HG02885 (cell line): ENCODE measurements around the gene SFXN4.
"Not testable (repeated sequence)": the region's sequence is repeated elsewhere in the genome, so short reads cannot be mapped to it uniquely, and the experiment has no call there.

Experiments used
- ATAC-seq: cut with Tn5 transposase; IDR thresholded peaks from one replicate; pipeline ENCODE4 v1.9.1; 2021; ENCODE audit warnings: mild to moderate bottlenecking; ENCODE audit not compliant: unreplicated experiment, poor library complexity

Gene SFXN4

GRCh38 chr10:119190954-119191785, 25.7 kb upstream of the SFXN4 start:
- ATAC-seq: no peak

GRCh38 chr10:119190353-119190752, 24.8 kb upstream of the SFXN4 start:
- no peak for ATAC-seq

GRCh38 chr10:119189811-119190282, 24.3 kb upstream of the SFXN4 start:
- ATAC-seq: no peak

GRCh38 chr10:119183664-119184412, 18.3 kb upstream of the SFXN4 start:
- ATAC-seq: no peak

- ATAC-seq: not testable (repeated sequence)
Measured at GRCh38 chr10:119180850-119181400, 15.4 kb upstream of the SFXN4 start.

GRCh38 chr10:119178372-119179119, 13.0 kb upstream of the SFXN4 start, which contains the start of gene PRDX3:
PRDX3 (minus strand) TSS chr10:119178812; CDS start chr10:119178790, 22 bp downstream.
- ATAC-seq: peak; percentile 94

GRCh38 chr10:119177708-119178371, 12.3 kb upstream of the SFXN4 start:
- peak; percentile 26 for ATAC-seq

- ATAC-seq: no peak
Measured at GRCh38 chr10:119176166-119176565, 10.7 kb upstream of the SFXN4 start.

- ATAC-seq: no peak
Measured at GRCh38 chr10:119174109-119174508, 8.6 kb upstream of the SFXN4 start.

GRCh38 chr10:119167041-119167440, 1.5 kb upstream of the SFXN4 start:
- ATAC-seq: no peak

GRCh38 chr10:119166564-119166963, 1.1 kb upstream of the SFXN4 start:
- no peak for ATAC-seq

- no peak for ATAC-seq
Measured at GRCh38 chr10:119166118-119166500, 595 bp upstream of the SFXN4 start.

GRCh38 chr10:119162452-119163092, 2.9 kb downstream of the SFXN4 start:
- ATAC-seq: no peak

GRCh38 chr10:119161680-119162451, 3.6 kb downstream of the SFXN4 start:
- no peak for ATAC-seq

- ATAC-seq: no peak
Measured at GRCh38 chr10:119159332-119159731, 6.2 kb downstream of the SFXN4 start.

GRCh38 chr10:119153661-119154060, 11.9 kb downstream of the SFXN4 start:
- ATAC-seq: no peak

- no peak for ATAC-seq
Measured at GRCh38 chr10:119153041-119153440, 12.5 kb downstream of the SFXN4 start.

GRCh38 chr10:119151601-119152000, 13.9 kb downstream of the SFXN4 start:
- ATAC-seq: not testable (repeated sequence)

- ATAC-seq: no peak
Measured at GRCh38 chr10:119149729-119150128, 15.8 kb downstream of the SFXN4 start.
